ENCODE data around the gene ZNF462.
"Not testable (repeated sequence)": the region's sequence is repeated elsewhere in the genome, so short reads cannot be mapped to it uniquely, and the experiment has no call there.

The ZNF462 gene

GRCh38 chr9:106846857-106847256 lies 16.1 kb upstream of the ZNF462 start:
- H3K4me3 ChIP-seq (ENCODE audit: control insufficient read depth, low read depth, low read length): no peak overlapping the region
- no peak for DNase-seq (ENCODE audit: low read depth)
- TF ChIP-seq CTCF (IDR thresholded peaks at IDR 0.05; ENCODE audit: control insufficient read depth, insufficient read depth, low read depth, low read length, missing control alignments): no peak

GRCh38 chr9:106851640-106852039 lies 11.3 kb upstream of the ZNF462 start:
- DNase-seq (ENCODE audit: low read depth); H3K4me3 ChIP-seq (ENCODE audit: control insufficient read depth, low read depth, low read length): not testable (repeated sequence)

GRCh38 chr9:106857811-106858470 lies 5.0 kb upstream of the ZNF462 start:
- no peak for TF ChIP-seq CTCF (IDR thresholded peaks at IDR 0.05; ENCODE audit: control insufficient read depth, insufficient read depth, low read depth, low read length, missing control alignments)
- H3K4me3 ChIP-seq (ENCODE audit: control insufficient read depth, low read depth, low read length): no peak overlapping the region

GRCh38 chr9:106859957-106860720 lies 2.8 kb upstream of the ZNF462 start:
- DNase-seq (ENCODE audit: low read depth): no peak
- peak overlapping the region; percentile 88 for H3K4me3 ChIP-seq (ENCODE audit: control insufficient read depth, low read depth, low read length)
- TF ChIP-seq CTCF (IDR thresholded peaks at IDR 0.05; ENCODE audit: control insufficient read depth, insufficient read depth, low read depth, low read length, missing control alignments): no peak

More at GRCh38 chr9:106857811-106858470, 5.0 kb upstream of the ZNF462 start:
- DNase-seq (ENCODE audit: low read depth): no peak

GRCh38 chr9:106860721-106861639 lies 2.0 kb upstream of the ZNF462 start:
- H3K4me3 ChIP-seq (ENCODE audit: control insufficient read depth, low read depth, low read length): peak overlapping the region; percentile 88
- DNase-seq (ENCODE audit: low read depth): no peak

GRCh38 chr9:106861640-106862109 lies 1.3 kb upstream of the ZNF462 start:
- TF ChIP-seq CTCF (IDR thresholded peaks at IDR 0.05; ENCODE audit: control insufficient read depth, insufficient read depth, low read depth, low read length, missing control alignments): no peak

More at GRCh38 chr9:106860721-106861639, 2.0 kb upstream of the ZNF462 start:
- TF ChIP-seq CTCF (IDR thresholded peaks at IDR 0.05; ENCODE audit: control insufficient read depth, insufficient read depth, low read depth, low read length, missing control alignments): no peak

More at GRCh38 chr9:106861640-106862109, 1.3 kb upstream of the ZNF462 start:
- DNase-seq (ENCODE audit: low read depth): no peak
- peak overlapping the region; percentile 88 for H3K4me3 ChIP-seq (ENCODE audit: control insufficient read depth, low read depth, low read length)

Data from AG09309 (cell line).